ENCODE results near the gene GHRHR. TPM values are rescaled to one million over a fixed set of nuclear protein-coding genes. Genes with fewer than 3 reads are reported as not detected.

Gene GHRHR
- total RNA-seq, 1 donor from 2014 or later = not detected

GRCh38 chr7:30923774-30924413, 39.9 kb upstream of the GHRHR start:
- no peak for DNase-seq (ENCODE audit: low read depth)
- no peak for TF ChIP-seq CTCF (conservative IDR thresholded peaks at IDR 0.05; ENCODE audit: low read depth, low read length)
- H3K4me3 ChIP-seq (ENCODE audit: low read depth, low read length) = no peak overlapping the region

GRCh38 chr7:30924624-30925023, 39.1 kb upstream of the GHRHR start:
- no peak overlapping the region for H3K4me3 ChIP-seq (ENCODE audit: low read depth, low read length)
- TF ChIP-seq CTCF (conservative IDR thresholded peaks at IDR 0.05; ENCODE audit: low read depth, low read length) = no peak
- DNase-seq (ENCODE audit: low read depth) = no peak

- DNase-seq (ENCODE audit: low read depth) = no peak
- no peak overlapping the region for H3K4me3 ChIP-seq (ENCODE audit: low read depth, low read length)
- no peak for TF ChIP-seq CTCF (conservative IDR thresholded peaks at IDR 0.05; ENCODE audit: low read depth, low read length)
Measured at GRCh38 chr7:30925117-30925516, 38.6 kb upstream of the GHRHR start.

GRCh38 chr7:30925913-30926312, 37.8 kb upstream of the GHRHR start:
- TF ChIP-seq CTCF (conservative IDR thresholded peaks at IDR 0.05; ENCODE audit: low read depth, low read length) = no peak
- no peak for DNase-seq (ENCODE audit: low read depth)
- H3K4me3 ChIP-seq (ENCODE audit: low read depth, low read length) = no peak overlapping the region

GRCh38 chr7:30926313-30926712, 37.4 kb upstream of the GHRHR start:
- H3K4me3 ChIP-seq (ENCODE audit: low read depth, low read length) = no peak overlapping the region
- TF ChIP-seq CTCF (conservative IDR thresholded peaks at IDR 0.05; ENCODE audit: low read depth, low read length) = no peak
- no peak for DNase-seq (ENCODE audit: low read depth)

- no peak for DNase-seq (ENCODE audit: low read depth)
- TF ChIP-seq CTCF (conservative IDR thresholded peaks at IDR 0.05; ENCODE audit: low read depth, low read length) = no peak
- no peak overlapping the region for H3K4me3 ChIP-seq (ENCODE audit: low read depth, low read length)
Measured at GRCh38 chr7:30927040-30927439, 36.7 kb upstream of the GHRHR start.

GRCh38 chr7:30927559-30927958, 36.2 kb upstream of the GHRHR start:
- no peak for TF ChIP-seq CTCF (conservative IDR thresholded peaks at IDR 0.05; ENCODE audit: low read depth, low read length)
- no peak for DNase-seq (ENCODE audit: low read depth)
- no peak overlapping the region for H3K4me3 ChIP-seq (ENCODE audit: low read depth, low read length)

All from epithelial cell of proximal tubule (primary cell).